T-cell (primary cell): ENCODE measurements around the gene CHIT1. TPM values are rescaled to one million over a fixed set of nuclear protein-coding genes. Genes with fewer than 3 reads are reported as not detected.

Experiments used
- ATAC-seq, 4 experiments: fragments of 200-7000 bp in 3 of 4; fragments of 150-1000 bp in 1 of 4; cut with Tn5 transposase; replicated peaks in 1 of 4; 1 replicate in 3 of 4; 2 replicates in 1 of 4; pipeline ENCODE4 v1.10.0; 2021; ENCODE audit warnings: moderate library complexity in 3 of 4, mild to moderate bottlenecking in 2 of 4, moderate number of reproducible peaks in 1 of 4
- CTCF ChIA-PET, 2 donors: fragments of 300-600 bp; sonication (Branson Sonifier 250); formaldehyde crosslinking; loops; one replicate each; lab custom pipeline; 2022; ENCODE audit warnings: antibody characterized with exemption in 2 of 2; lab: Charles Lee
- POLR2A ChIA-PET, 2 donors: fragments of 300-600 bp; sonication (Branson Sonifier 250); formaldehyde crosslinking; loops; one replicate each; lab custom pipeline; 2022; ENCODE audit warnings: antibody characterized with exemption in 2 of 2; lab: Charles Lee
- DNase-seq, 35 experiments: peaks; one replicate each; pipeline versions ENCODE4 v3.0.0 to v3.0.0-alpha.2; 2013 to 2023
- H3K27ac ChIP-seq: one replicate; pipeline ENCODE4 v1.5.1; 2013; ENCODE audit warnings: low read length
- H3K27me3 ChIP-seq, 2 experiments: replicated peaks in 1 of 2; 1 replicate in 1 of 2; 2 replicates in 1 of 2; pipeline versions ENCODE4 v1.6.1 to v1.7.0; 2013; ENCODE audit warnings: low read length in 1 of 2, mixed read lengths in 1 of 2; ENCODE audit not compliant: control insufficient read depth in 2 of 2, insufficient read depth in 2 of 2; ENCODE audit errors: extremely low read depth in 1 of 2
- H3K36me3 ChIP-seq, 2 donors: 1 replicate in 1 of 2; 2 replicates in 1 of 2; pipeline versions ENCODE4 v1.6.1 to v1.7.0; 2013; ENCODE audit warnings: low read length in 1 of 2; ENCODE audit not compliant: control insufficient read depth in 2 of 2, insufficient read depth in 1 of 2; ENCODE audit errors: extremely low read depth in 1 of 2
- H3K4me1 ChIP-seq, 2 experiments: 1 replicate in 1 of 2; 2 replicates in 1 of 2; pipeline versions ENCODE4 v1.6.1 to v1.7.0; 2013; ENCODE audit warnings: low read length in 2 of 2, mixed read lengths in 1 of 2; ENCODE audit not compliant: insufficient read depth in 2 of 2, control insufficient read depth in 1 of 2; ENCODE audit errors: extremely low read depth in 1 of 2
- H3K4me3 ChIP-seq, 2 donors: 1 replicate in 1 of 2; 2 replicates in 1 of 2; pipeline versions ENCODE4 v1.5.1 to v1.7.0; 2013; ENCODE audit warnings: mild to moderate bottlenecking in 2 of 2, low read length in 1 of 2, moderate library complexity in 1 of 2; ENCODE audit not compliant: control insufficient read depth in 1 of 2; ENCODE audit errors: extremely low read depth in 1 of 2
- H3K9me3 ChIP-seq: 2 replicates; pipeline ENCODE4 v1.7.0; 2013
- H3K27ac Mint-ChIP-seq, 2 donors: one replicate each; pipeline ENCODE4 v1.8.0; 2020 to 2021; ENCODE audit warnings: mild to moderate bottlenecking in 2 of 2, mixed read lengths in 2 of 2
- H3K27me3 Mint-ChIP-seq, 2 donors: one replicate each; pipeline ENCODE4 v1.8.0; 2021 to 2022; ENCODE audit warnings: mixed read lengths in 2 of 2
- H3K36me3 Mint-ChIP-seq: one replicate; pipeline ENCODE4 v1.8.0; 2021; ENCODE audit warnings: mixed read lengths
- H3K4me1 Mint-ChIP-seq, 3 donors: one replicate each; pipeline ENCODE4 v1.8.0; 2020 to 2022; ENCODE audit warnings: mixed read lengths in 3 of 3, mild to moderate bottlenecking in 1 of 3
- H3K4me3 Mint-ChIP-seq, 3 donors: one replicate each; pipeline ENCODE4 v1.8.0; 2020 to 2022; ENCODE audit warnings: mild to moderate bottlenecking in 3 of 3, mixed read lengths in 3 of 3, moderate library complexity in 3 of 3
- H3K9me3 Mint-ChIP-seq, 3 donors: one replicate each; pipeline ENCODE4 v1.8.0; 2020 to 2022; ENCODE audit warnings: mixed read lengths in 3 of 3
- WGBS: methylation state at CpG from one replicate; pipeline ENCODE4 v1.1.5; 2013; ENCODE audit warnings: missing lambda C conversion rate; ENCODE audit not compliant: insufficient coverage; 5-methylcytosine and 5-hydroxymethylcytosine counted together
- total RNA-seq, 35 experiments: library from RNA in 6 of 35; stranded (reverse) in 6 of 35; fragments of 120-200 nt in 1 of 35; gene quantifications; one replicate each; pipeline versions ENCODE4 v1.2.1 to v1.2.4 and lab custom pipeline; 2013 to 2026

CHIT1 gene
- total RNA-seq, 5 donors from 2014 or later (not counting 1 experiment from before 2014, with no cell fraction given): 0.12 to 2.3 (median 0.92) TPM; not detected in 1

GRCh38 chr1:203271962-203272632, 42.6 kb upstream of the CHIT1 start:
- DNase-seq: no peak
- Histone ChIP-seq H3K27me3 (no peaks in the 10 kb centered on the region), H3K4me3 (no peak overlapping the region)

GRCh38 chr1:203271018-203271743, 41.7 kb upstream of the CHIT1 start:
- Mint-ChIP-seq H3K4me3 (no peak overlapping the region), H3K27ac (peak overlapping the region in 1 of 2 donors; percentile 79), H3K4me1 (peaks cover 42 to 57% (median 53%) of the 10 kb centered on the region in 3 donors), H3K36me3 (no peaks in the 10 kb centered on the region), H3K27me3 (no peaks in the 10 kb centered on the region), H3K9me3 (no peaks in the 10 kb centered on the region)
- H3K9me3 ChIP-seq: no peaks in the 10 kb centered on the region
- H3K36me3 ChIP-seq: no peaks in the 10 kb centered on the region
- DNase-seq (peak in 34 of 35 experiments; percentile 50 to 88 (median 71)), ATAC-seq (peak; percentile 63 to 75 (median 69))
- H3K4me3 ChIP-seq: no peak overlapping the region
- H3K27me3 ChIP-seq: no peaks in the 10 kb centered on the region
- WGBS: 60% methylated on average over 1 of the region's 8 CpGs
- peaks cover 29 to 62% of the 10 kb centered on the region in 2 experiments for H3K4me1 ChIP-seq
- CTCF ChIA-PET: interaction anchor here (0.7 to 7.5 kb wide), 14 partner anchors 18 to 355 kb away, joined by 3 to 258 read pairs (median 7); partner anchors contain the start of genes ATP2B4 (in 1 of the 2) and BTG2 (in 1 of the 2)
- H3K27ac ChIP-seq: peak overlapping the region; percentile 11
- POLR2A ChIA-PET: interaction anchor here in 1 of 2 donors (1.0 to 1.3 kb wide), 2 partner anchors 35 to 53 kb away, joined by 3 to 4 read pairs; no protein-coding TSS in a partner anchor

More at GRCh38 chr1:203271962-203272632, 42.6 kb upstream of the CHIT1 start:
- Histone ChIP-seq H3K36me3 (no peaks in the 10 kb centered on the region), H3K27ac (no peak overlapping the region), H3K9me3 (no peaks in the 10 kb centered on the region), H3K4me1 (peaks cover 33 to 70% of the 10 kb centered on the region in 2 experiments)
- H3K4me3 Mint-ChIP-seq: peak overlapping the region in 1 of 3 donors; percentile 78
- H3K27ac Mint-ChIP-seq: no peak overlapping the region
- H3K9me3 Mint-ChIP-seq: no peaks in the 10 kb centered on the region
- no peaks in the 10 kb centered on the region for H3K27me3 Mint-ChIP-seq
- 87% methylated on average over 5 of the region's 6 CpGs for WGBS
- CTCF ChIA-PET: interaction anchor here (0.7 to 7.5 kb wide), 14 partner anchors 15 to 354 kb away, joined by 3 to 258 read pairs (median 6); partner anchors contain the start of gene ATP2B4 (in 1 of the 2)
- H3K36me3 Mint-ChIP-seq: no peaks in the 10 kb centered on the region
- H3K4me1 Mint-ChIP-seq: peaks cover 48 to 66% (median 58%) of the 10 kb centered on the region in 3 donors
- ATAC-seq: no peak
- POLR2A ChIA-PET: interaction anchor here (1.0 to 1.5 kb wide), 5 partner anchors 35 to 50 kb away, joined by 3 to 15 read pairs (median 6); no protein-coding TSS in a partner anchor

GRCh38 chr1:203270448-203270847, 41.0 kb upstream of the CHIT1 start:
- WGBS: 60% methylated on average over 1 of the region's 4 CpGs
- no peaks in the 10 kb centered on the region for H3K9me3 Mint-ChIP-seq
- ChIA-PET POLR2A (interaction anchor here (0.7 to 1.3 kb wide), 4 partner anchors 36 to 54 kb away, joined by 3 to 4 read pairs (median 3); no protein-coding TSS in a partner anchor), CTCF (interaction anchor here (0.5 to 7.5 kb wide), 17 partner anchors 16 to 702 kb away, joined by 3 to 258 read pairs (median 3); partner anchors contain the start of gene BTG2 (in 1 of the 2))
- peak overlapping the region in 1 of 2 donors; percentile 79 for H3K27ac Mint-ChIP-seq
- peak overlapping the region; percentile 11 for H3K27ac ChIP-seq
- H3K4me3 Mint-ChIP-seq: no peak overlapping the region
- no peaks in the 10 kb centered on the region for H3K36me3 ChIP-seq
- no peak for DNase-seq
- no peak for ATAC-seq
- no peaks in the 10 kb centered on the region for H3K36me3 Mint-ChIP-seq
- H3K27me3 Mint-ChIP-seq: no peaks in the 10 kb centered on the region
- no peaks in the 10 kb centered on the region for H3K9me3 ChIP-seq
- H3K4me1 ChIP-seq: peaks cover 29 to 62% of the 10 kb centered on the region in 2 experiments
- peaks cover 42 to 51% (median 46%) of the 10 kb centered on the region in 3 donors for H3K4me1 Mint-ChIP-seq
- peaks cover 0 to 5% of the 10 kb centered on the region in 2 experiments for H3K27me3 ChIP-seq
- H3K4me3 ChIP-seq: no peak overlapping the region

- ATAC-seq (no peak), DNase-seq (no peak)
- H3K4me3 ChIP-seq: no peak overlapping the region
- POLR2A ChIA-PET: interaction anchor here (0.7 to 0.8 kb wide), 2 partner anchors 21 to 38 kb away, joined by 3 read pairs; no protein-coding TSS in a partner anchor
- H3K27me3 Mint-ChIP-seq: no peaks in the 10 kb centered on the region
- no peaks in the 10 kb centered on the region for H3K9me3 ChIP-seq
- H3K4me3 Mint-ChIP-seq: no peak overlapping the region
- CTCF ChIA-PET: interaction anchor here (0.6 to 7.5 kb wide), 17 partner anchors 8 to 350 kb away, joined by 3 to 258 read pairs (median 6); no protein-coding TSS in a partner anchor
- H3K4me1 ChIP-seq: peaks cover 24 to 59% of the 10 kb centered on the region in 2 experiments
- H3K36me3 Mint-ChIP-seq: no peaks in the 10 kb centered on the region
- H3K9me3 Mint-ChIP-seq: no peaks in the 10 kb centered on the region
- WGBS: 76% methylated on average over 3 of the region's 5 CpGs
- no peak overlapping the region for H3K27ac Mint-ChIP-seq
- peaks cover 0 to 5% of the 10 kb centered on the region in 2 experiments for H3K27me3 ChIP-seq
- H3K27ac ChIP-seq: no peak overlapping the region
- H3K4me1 Mint-ChIP-seq: peaks cover 36 to 43% (median 38%) of the 10 kb centered on the region in 3 donors
- no peaks in the 10 kb centered on the region for H3K36me3 ChIP-seq
These were observed 40.2 kb upstream of the CHIT1 start for GRCh38 chr1:203269654-203270020.

- no peak overlapping the region for H3K27ac Mint-ChIP-seq
- H3K4me3 Mint-ChIP-seq: no peak overlapping the region
- Histone ChIP-seq H3K36me3 (no peaks in the 10 kb centered on the region), H3K4me1 (peaks cover 21 to 54% of the 10 kb centered on the region in 2 experiments), H3K27ac (peak overlapping the region; percentile 25), H3K27me3 (peaks cover 0 to 5% of the 10 kb centered on the region in 2 experiments), H3K4me3 (no peak overlapping the region), H3K9me3 (no peaks in the 10 kb centered on the region)
- H3K27me3 Mint-ChIP-seq: no peaks in the 10 kb centered on the region
- DNase-seq: peak in 21 of 35 experiments; percentile 23 to 90 (median 49)
- H3K4me1 Mint-ChIP-seq: peaks cover 33 to 37% (median 33%) of the 10 kb centered on the region in 3 donors
- no peaks in the 10 kb centered on the region for H3K36me3 Mint-ChIP-seq
- H3K9me3 Mint-ChIP-seq: no peaks in the 10 kb centered on the region
- ATAC-seq: peak; percentile 49 to 63 (median 56)
- 33% methylated on average over 3 of the region's 5 CpGs for WGBS
- POLR2A ChIA-PET: interaction anchor here (0.7 to 1.9 kb wide), 4 partner anchors 22 to 41 kb away, joined by 3 to 9 read pairs (median 4); no protein-coding TSS in a partner anchor
- CTCF ChIA-PET: interaction anchor here (0.5 to 7.5 kb wide), 23 partner anchors 8 to 943 kb away, joined by 3 to 258 read pairs (median 6); no protein-coding TSS in a partner anchor
These were observed 39.6 kb upstream of the CHIT1 start for GRCh38 chr1:203268901-203269653.
